ENCODE measurements around the gene ADI1. TPM values are rescaled to one million over a fixed set of nuclear protein-coding genes. Genes with fewer than 3 reads are reported as not detected.

The ADI1 gene
- total and polyA plus RNA-seq, 8 donors, result 34.8 to 83.8 (median 40.9) TPM

DNA sequence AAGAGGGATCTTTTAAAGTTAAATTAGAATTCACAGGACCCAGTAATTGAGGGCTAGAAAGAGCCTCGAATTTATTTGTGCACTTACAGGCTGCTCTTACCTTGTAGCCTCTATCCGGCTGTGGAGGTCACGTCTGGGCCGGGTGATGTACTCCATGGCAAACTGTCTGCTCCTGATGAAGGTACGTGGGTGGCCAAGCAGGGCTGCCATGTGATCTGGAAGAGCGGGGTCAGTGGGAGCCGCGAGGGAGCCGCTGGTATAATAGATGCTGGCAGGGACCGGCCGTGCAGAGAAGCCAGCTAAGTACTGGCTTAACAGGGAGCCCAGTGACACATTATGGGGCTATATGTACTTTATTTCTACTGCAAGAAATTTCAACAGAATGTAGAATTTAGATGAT, 59.2 kb downstream of the ADI1 start:
- H3K9me3 ChIP-seq, result no peaks in the 10 kb centered on the region
- intact Hi-C loops (cut with DNase I), result no loop called here
- TF ChIP-seq, protein P1, sequence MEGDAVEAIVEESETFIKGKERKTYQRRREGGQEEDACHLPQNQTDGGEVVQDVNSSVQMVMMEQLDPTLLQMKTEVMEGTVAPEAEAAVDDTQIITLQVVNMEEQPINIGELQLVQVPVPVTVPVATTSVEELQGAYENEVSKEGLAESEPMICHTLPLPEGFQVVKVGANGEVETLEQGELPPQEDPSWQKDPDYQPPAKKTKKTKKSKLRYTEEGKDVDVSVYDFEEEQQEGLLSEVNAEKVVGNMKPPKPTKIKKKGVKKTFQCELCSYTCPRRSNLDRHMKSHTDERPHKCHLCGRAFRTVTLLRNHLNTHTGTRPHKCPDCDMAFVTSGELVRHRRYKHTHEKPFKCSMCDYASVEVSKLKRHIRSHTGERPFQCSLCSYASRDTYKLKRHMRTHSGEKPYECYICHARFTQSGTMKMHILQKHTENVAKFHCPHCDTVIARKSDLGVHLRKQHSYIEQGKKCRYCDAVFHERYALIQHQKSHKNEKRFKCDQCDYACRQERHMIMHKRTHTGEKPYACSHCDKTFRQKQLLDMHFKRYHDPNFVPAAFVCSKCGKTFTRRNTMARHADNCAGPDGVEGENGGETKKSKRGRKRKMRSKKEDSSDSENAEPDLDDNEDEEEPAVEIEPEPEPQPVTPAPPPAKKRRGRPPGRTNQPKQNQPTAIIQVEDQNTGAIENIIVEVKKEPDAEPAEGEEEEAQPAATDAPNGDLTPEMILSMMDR (IDR thresholded peaks at IDR 0.05), result no peak
- H3K27ac ChIP-seq, result no peak overlapping the region
- ATAC-seq (no peak), DNase-seq (peak in 1 of 4 donors; percentile 19)
- peaks cover 0 to 74% of the 10 kb centered on the region in 2 donors for H3K36me3 ChIP-seq
- peaks cover 0 to 8% of the 10 kb centered on the region in 2 donors for H3K4me1 ChIP-seq
- no peak overlapping the region for H3K4me3 ChIP-seq
- H3K27me3 ChIP-seq, result no peaks in the 10 kb centered on the region

DNA sequence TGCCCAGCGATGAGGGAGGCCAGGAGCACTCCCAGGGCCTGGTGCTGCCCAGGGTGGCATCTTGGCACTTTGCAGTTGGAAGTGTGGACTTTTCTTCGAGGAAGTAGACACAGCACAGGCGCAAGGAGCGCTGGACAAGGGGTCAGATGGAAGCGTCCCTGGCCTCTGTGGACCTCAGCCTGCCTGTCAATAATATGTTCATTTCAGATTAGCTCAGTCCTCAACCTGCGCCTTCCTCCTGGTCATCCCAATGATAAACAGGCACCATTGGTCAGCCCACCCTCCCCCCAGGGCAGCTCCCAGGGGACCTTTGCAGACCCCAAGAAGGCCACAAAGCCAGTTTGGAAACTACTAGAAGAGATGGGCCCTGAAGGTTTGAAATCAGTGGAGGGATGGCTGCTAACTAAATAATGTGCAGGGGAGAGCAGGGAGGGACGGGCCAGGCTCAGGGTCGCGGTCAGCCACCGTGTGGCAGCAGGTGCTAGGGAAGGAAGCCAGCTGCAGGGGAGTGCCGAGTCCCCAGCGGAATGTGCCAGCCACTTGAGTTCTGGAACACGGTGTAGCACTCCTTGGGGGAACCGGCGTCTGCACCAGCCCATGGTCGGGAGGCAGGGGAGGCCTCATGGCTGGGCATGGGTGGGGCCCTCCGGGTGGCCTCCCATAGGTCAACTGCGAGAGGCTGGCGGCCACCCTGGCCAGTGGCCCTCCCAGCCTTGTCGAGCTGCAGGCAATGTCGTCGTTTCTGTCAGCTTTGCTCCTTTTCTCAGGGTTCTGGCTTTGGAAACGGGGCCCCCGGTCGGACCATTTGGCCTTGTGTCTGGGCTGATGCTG, 59.9 kb downstream of the ADI1 start:
- intact Hi-C loops (cut with DNase I), result no loop called here
- peak; percentile 89 for ATAC-seq
- TF ChIP-seq, protein P1 (IDR thresholded peaks at IDR 0.05), result no peak
- Histone ChIP-seq H3K27me3 (no peaks in the 10 kb centered on the region), H3K36me3 (peaks cover 0 to 73% of the 10 kb centered on the region in 2 donors), H3K4me3 (no peak overlapping the region), H3K27ac (no peak overlapping the region), H3K4me1 (peaks cover 0 to 8% of the 10 kb centered on the region in 2 donors), H3K9me3 (no peaks in the 10 kb centered on the region)
- DNase-seq, result peak in 2 of 4 donors; percentile 71 to 84

DNA sequence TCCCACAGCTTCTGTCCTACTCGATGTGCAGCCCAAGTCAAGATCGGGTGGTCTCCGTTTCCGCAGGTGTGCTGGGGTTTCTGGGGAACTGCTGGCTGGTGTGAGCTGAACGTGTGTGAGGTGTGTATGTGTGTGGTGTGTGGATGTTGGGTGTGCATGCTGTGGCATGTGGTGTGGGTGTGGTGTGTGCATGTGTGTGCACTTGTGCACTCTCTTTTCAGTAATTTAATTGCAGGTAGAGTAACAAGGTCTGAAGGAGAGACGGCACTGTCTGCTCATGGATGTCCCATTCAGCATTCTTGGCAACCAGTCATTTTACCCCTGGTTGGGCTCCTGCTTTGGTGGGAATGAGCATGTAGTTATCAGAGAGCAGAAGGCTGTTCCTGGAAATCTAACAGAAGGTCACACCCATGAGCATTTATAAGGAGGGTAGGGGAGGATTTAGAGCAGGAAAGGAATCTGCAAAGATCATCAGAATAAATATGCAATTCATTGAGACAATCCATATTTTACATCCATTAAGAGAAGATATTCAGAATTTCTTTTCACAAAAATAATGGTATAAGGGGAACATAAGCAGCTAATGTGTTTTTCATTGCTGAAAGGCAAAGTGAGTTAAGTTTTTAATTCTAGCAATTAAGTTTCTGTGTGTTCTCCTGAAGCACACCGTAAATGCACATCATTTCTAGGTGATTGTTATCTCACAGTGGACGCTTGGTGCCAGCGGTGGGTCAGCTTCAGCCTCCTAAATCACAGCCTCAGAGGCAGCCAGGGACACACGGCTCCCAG, 60.7 kb downstream of the ADI1 start:
- intact Hi-C loops (cut with DNase I), result no loop called here
- peaks cover 0 to 8% of the 10 kb centered on the region in 2 donors for H3K4me1 ChIP-seq
- no peak overlapping the region for H3K4me3 ChIP-seq
- no peaks in the 10 kb centered on the region for H3K27me3 ChIP-seq
- ATAC-seq (no peak), DNase-seq (peak in 1 of 4 donors; percentile 17)
- TF ChIP-seq, protein P1 (IDR thresholded peaks at IDR 0.05), result no peak
- peaks cover 0 to 67% of the 10 kb centered on the region in 2 donors for H3K36me3 ChIP-seq
- H3K27ac ChIP-seq, result no peak overlapping the region
- no peaks in the 10 kb centered on the region for H3K9me3 ChIP-seq

DNA sequence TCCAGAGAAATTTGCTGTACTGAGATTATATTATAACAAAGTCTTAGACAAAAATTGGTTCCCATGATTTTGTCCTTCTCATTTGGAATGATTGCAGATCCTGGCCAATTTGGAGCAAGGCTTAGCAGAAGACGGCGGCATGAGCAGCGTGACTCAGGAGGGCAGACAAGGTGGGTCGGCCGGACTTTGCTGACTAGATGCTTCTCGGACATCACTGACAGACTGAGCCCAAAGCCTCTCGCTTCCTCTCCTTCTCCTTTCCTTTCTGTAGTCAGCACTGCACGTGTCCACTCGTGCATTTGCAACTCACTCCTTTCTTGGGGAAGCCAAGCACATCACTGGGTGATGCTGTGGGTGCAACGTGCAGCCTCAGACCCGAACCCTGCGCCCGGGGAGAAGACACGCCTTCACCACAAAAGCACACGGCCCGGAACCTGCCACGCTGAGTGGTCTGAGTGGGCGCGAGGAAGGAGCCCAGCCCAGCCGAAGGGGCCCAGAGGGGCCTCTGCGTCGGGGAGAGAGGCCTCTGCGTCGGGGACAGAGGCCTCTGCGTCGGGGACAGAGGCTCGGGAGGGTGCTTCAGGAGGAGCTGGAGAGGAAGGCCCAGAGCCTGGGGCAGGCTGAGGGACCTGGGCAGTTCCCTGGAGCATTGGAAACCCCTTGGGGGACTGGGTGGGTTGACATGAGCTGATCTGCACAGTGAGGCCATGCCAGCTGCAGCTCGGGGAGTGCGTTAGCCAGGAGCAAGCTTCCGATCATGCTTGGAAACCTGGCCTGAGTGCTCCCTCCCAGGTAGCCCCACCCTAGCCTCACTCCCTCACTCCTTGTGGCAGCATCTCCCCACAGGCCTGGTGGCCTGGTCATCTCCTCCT, 61.6 kb downstream of the ADI1 start:
- TF ChIP-seq, protein P1 (IDR thresholded peaks at IDR 0.05), result no peak
- Histone ChIP-seq H3K9me3 (no peaks in the 10 kb centered on the region), H3K36me3 (peaks cover 0 to 66% of the 10 kb centered on the region in 2 donors), H3K4me1 (peaks cover 0 to 14% of the 10 kb centered on the region in 2 donors), H3K27me3 (no peaks in the 10 kb centered on the region), H3K27ac (no peak overlapping the region), H3K4me3 (no peak overlapping the region)
- ATAC-seq, result no peak
- DNase-seq, result peak in 1 of 4 donors; percentile 26
- intact Hi-C loops (cut with DNase I), result no loop called here

Measured in left lung (tissue), 10 donors.